Cardiac fibroblast (primary cell): ENCODE results near the gene PLCL2.
A peak's percentile ranks its signal among the peaks of the same experiment; 100 is the strongest.

Experiments
- DNase-seq, 2 donors: peaks; one replicate each; pipeline versions ENCODE4 v3.0.0 to v3.0.0-alpha.2; 2010; ENCODE audit warnings: low read depth in 2 of 2
- H3K4me3 ChIP-seq, 2 donors: replicated peaks in 1 of 2; 1 replicate in 1 of 2; 2 replicates in 1 of 2; pipeline ENCODE4 v1.5.1; 2011; ENCODE audit warnings: low read depth in 2 of 2, low read length in 2 of 2, mild to moderate bottlenecking in 2 of 2, moderate library complexity in 1 of 2
- TF ChIP-seq, protein P1 (sequence below): IDR thresholded peaks from one replicate; pipeline ENCODE4 v1.5.1; 2011; ENCODE audit warnings: low read depth, mild to moderate bottlenecking, low read length, inconsistent platforms

PLCL2 gene

GRCh38 chr3:17115186-17115585 lies 230.4 kb downstream of the PLCL2 start:
- peak in 1 of 2 donors; percentile 80 for DNase-seq
- TF ChIP-seq, protein P1, sequence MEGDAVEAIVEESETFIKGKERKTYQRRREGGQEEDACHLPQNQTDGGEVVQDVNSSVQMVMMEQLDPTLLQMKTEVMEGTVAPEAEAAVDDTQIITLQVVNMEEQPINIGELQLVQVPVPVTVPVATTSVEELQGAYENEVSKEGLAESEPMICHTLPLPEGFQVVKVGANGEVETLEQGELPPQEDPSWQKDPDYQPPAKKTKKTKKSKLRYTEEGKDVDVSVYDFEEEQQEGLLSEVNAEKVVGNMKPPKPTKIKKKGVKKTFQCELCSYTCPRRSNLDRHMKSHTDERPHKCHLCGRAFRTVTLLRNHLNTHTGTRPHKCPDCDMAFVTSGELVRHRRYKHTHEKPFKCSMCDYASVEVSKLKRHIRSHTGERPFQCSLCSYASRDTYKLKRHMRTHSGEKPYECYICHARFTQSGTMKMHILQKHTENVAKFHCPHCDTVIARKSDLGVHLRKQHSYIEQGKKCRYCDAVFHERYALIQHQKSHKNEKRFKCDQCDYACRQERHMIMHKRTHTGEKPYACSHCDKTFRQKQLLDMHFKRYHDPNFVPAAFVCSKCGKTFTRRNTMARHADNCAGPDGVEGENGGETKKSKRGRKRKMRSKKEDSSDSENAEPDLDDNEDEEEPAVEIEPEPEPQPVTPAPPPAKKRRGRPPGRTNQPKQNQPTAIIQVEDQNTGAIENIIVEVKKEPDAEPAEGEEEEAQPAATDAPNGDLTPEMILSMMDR: no peak
- H3K4me3 ChIP-seq: no peak overlapping the region

GRCh38 chr3:17116007-17116600 lies 231.3 kb downstream of the PLCL2 start:
- H3K4me3 ChIP-seq: no peak overlapping the region
- TF ChIP-seq, protein P1: no peak
- no peak for DNase-seq

DNA sequence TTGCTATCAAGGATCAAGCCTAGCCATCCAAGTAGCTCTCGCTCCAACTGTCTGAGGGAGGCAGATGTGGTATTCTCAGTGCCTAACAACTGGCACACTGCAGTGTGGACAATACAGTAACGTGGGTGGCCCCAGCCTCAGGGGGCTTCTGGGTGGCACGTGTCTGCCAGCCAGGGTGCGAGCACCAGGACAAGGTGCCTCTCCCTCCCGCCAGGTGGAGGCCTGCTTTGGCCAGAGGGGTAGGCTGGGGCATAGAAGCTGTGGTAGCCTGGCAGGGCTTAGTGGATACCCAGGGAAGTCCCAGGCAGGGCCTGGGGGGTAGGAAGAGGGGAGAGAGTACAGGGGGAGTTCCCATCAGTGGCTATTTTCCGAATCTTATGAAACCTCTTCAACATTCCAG lies 234.0 kb downstream of the PLCL2 start:
- DNase-seq: no peak
- no peak overlapping the region for H3K4me3 ChIP-seq
- TF ChIP-seq, protein P1: no peak

GRCh38 chr3:17119201-17120072 lies 234.7 kb downstream of the PLCL2 start:
- TF ChIP-seq, protein P1: no peak
- no peak for DNase-seq
- no peak overlapping the region for H3K4me3 ChIP-seq

GRCh38 chr3:17120115-17120514 lies 235.4 kb downstream of the PLCL2 start:
- no peak overlapping the region for H3K4me3 ChIP-seq
- TF ChIP-seq, protein P1: no peak
- DNase-seq: no peak

- TF ChIP-seq, protein P1: no peak
- DNase-seq: no peak
- no peak overlapping the region for H3K4me3 ChIP-seq
These were observed 236.6 kb downstream of the PLCL2 start for GRCh38 chr3:17121336-17121735.
